Thyroid gland (tissue), 4 donors: ENCODE measurements around the gene LST1. TPM values are rescaled to one million over a fixed set of nuclear protein-coding genes. Genes with fewer than 3 reads are reported as not detected.

Source experiments
- DNase-seq, 2 donors: peaks; one replicate each; pipeline ENCODE4 v3.0.0-alpha.2; 2019
- H3K27ac ChIP-seq, 3 donors: fragments of 200-600 bp; sonication (generic); 1 replicate in 2 of 3; 2 replicates in 1 of 3; pipeline ENCODE4 v1.5.1; 2016 to 2019; ENCODE audit warnings: mild to moderate bottlenecking in 1 of 3, moderate library complexity in 1 of 3
- H3K27me3 ChIP-seq: fragments of 200-600 bp; sonication (generic); one replicate; pipeline ENCODE4 v1.5.1; 2019
- H3K36me3 ChIP-seq, 2 donors: fragments of 200-600 bp; sonication (generic); one replicate each; pipeline ENCODE4 v1.5.1; 2016 to 2019
- H3K4me1 ChIP-seq, 2 donors: fragments of 200-600 bp; sonication (generic); one replicate each; pipeline ENCODE4 v1.5.1; 2017 to 2019
- H3K4me3 ChIP-seq, 3 donors: fragments of 200-600 bp; sonication (generic); replicated peaks in 1 of 3; 1 replicate in 2 of 3; 2 replicates in 1 of 3; pipeline ENCODE4 v1.5.1; 2016; ENCODE audit warnings: mild to moderate bottlenecking in 1 of 3
- H3K9me3 ChIP-seq: fragments of 200-600 bp; sonication (generic); one replicate; pipeline ENCODE4 v1.5.1; 2017
- POLR2A ChIP-seq, 2 donors: fragments of 450-650 bp; IDR thresholded peaks; one replicate each; pipeline ENCODE4 v1.6.1; 2017; ENCODE audit warnings: antibody characterized with exemption in 2 of 2, mild to moderate bottlenecking in 2 of 2, moderate library complexity in 1 of 2
- WGBS, 2 donors: methylation state at CpG; one replicate each; pipeline ENCODE4 v1.1.5; 2017; 5-methylcytosine and 5-hydroxymethylcytosine counted together
- intact Hi-C: fragments of 100-400 bp; cut with DNase I; formaldehyde crosslinking; loops from one replicate; pipeline ENCODE4 v1.15.1; 2023
- total RNA-seq, 4 donors: library from RNA; depleted of rRNA; stranded (reverse); fragments of >200 nt; gene quantifications; one replicate each; pipeline ENCODE4 v1.2.3, GENCODE V29; 2016
- TF ChIP-seq, protein P1 (sequence below), 6 experiments: fragments of 200-600 bp in 3 of 6; fragments of 450-650 bp in 3 of 6; sonication (generic) in 3 of 6; IDR thresholded peaks; one replicate each; pipeline ENCODE4 v1.5.1; 2016 to 2019; ENCODE audit warnings: antibody characterized with exemption in 6 of 6, mild to moderate bottlenecking in 2 of 6, inconsistent platforms in 1 of 6, moderate library complexity in 1 of 6

Gene LST1
- total RNA-seq, 4 donors from 2014 or later = 2.5 to 23.4 (median 3.2) TPM; not detected in 1

DNA sequence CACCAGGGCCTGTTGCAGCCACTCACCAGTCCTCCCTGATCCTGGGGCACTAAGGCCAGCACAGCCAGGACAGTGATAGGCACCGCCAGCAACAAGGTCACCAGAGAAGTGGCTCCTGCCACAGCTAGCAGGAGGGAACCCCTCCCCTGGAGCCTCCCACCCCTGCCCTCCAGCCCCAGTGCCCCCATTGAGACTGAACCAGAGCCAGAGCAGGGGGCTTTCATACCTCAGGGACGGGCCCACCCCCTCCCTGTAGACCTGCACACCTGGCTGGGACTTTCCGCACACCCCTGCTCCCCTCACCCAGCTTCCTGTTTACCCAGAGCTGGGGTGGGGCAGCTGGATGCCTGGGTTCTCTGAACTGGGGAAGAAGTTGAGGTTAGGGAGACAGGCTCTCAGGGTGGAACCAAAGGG, 3.8 kb upstream of the LST1 start, which contains the start of gene LTB:
Gene LTB (minus strand): TSS at position 195 of the 414 bp plus-strand sequence. CDS start 7 bp downstream, at position 188.
- H3K4me1 ChIP-seq = peaks cover 10 to 12% of the 10 kb centered on the region in 2 donors
- no peak for DNase-seq
- intact Hi-C loops = loop anchor here (2.0 kb wide), 1 partner anchor 27 kb away; no protein-coding TSS in a partner anchor
- WGBS, 2 donors = 74 to 100% methylated on average over 1 to 3 of the region's 3 CpGs
- H3K9me3 ChIP-seq = no peaks in the 10 kb centered on the region
- peak within 1 kb of the TSS in 2 of 3 donors; percentile 10 to 83 for H3K27ac ChIP-seq
- H3K36me3 ChIP-seq = no peaks in the 10 kb centered on the region
- no peak for TF ChIP-seq POLR2A (IDR thresholded peaks at IDR 0.05)
- TF ChIP-seq, protein P1, sequence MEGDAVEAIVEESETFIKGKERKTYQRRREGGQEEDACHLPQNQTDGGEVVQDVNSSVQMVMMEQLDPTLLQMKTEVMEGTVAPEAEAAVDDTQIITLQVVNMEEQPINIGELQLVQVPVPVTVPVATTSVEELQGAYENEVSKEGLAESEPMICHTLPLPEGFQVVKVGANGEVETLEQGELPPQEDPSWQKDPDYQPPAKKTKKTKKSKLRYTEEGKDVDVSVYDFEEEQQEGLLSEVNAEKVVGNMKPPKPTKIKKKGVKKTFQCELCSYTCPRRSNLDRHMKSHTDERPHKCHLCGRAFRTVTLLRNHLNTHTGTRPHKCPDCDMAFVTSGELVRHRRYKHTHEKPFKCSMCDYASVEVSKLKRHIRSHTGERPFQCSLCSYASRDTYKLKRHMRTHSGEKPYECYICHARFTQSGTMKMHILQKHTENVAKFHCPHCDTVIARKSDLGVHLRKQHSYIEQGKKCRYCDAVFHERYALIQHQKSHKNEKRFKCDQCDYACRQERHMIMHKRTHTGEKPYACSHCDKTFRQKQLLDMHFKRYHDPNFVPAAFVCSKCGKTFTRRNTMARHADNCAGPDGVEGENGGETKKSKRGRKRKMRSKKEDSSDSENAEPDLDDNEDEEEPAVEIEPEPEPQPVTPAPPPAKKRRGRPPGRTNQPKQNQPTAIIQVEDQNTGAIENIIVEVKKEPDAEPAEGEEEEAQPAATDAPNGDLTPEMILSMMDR (IDR thresholded peaks at IDR 0.05) = no peak
- peak within 1 kb of the TSS; percentile 58 to 91 (median 73) for H3K4me3 ChIP-seq
- H3K27me3 ChIP-seq = no peaks in the 10 kb centered on the region

GRCh38 chr6:31585491-31585890, 586 bp upstream of the LST1 start:
- intact Hi-C loops = no loop called here
- Histone ChIP-seq H3K4me3 (no peak overlapping the region), H3K4me1 (peaks cover 10 to 12% of the 10 kb centered on the region in 2 donors), H3K9me3 (no peaks in the 10 kb centered on the region), H3K27ac (no peak overlapping the region), H3K27me3 (no peaks in the 10 kb centered on the region), H3K36me3 (no peaks in the 10 kb centered on the region)
- DNase-seq = no peak
- no peak for TF ChIP-seq POLR2A (IDR thresholded peaks at IDR 0.05)
- TF ChIP-seq, protein P1 (IDR thresholded peaks at IDR 0.05) = no peak
- 52 to 57% methylated on average over 2 of the region's 2 CpGs for WGBS, 2 donors

DNA sequence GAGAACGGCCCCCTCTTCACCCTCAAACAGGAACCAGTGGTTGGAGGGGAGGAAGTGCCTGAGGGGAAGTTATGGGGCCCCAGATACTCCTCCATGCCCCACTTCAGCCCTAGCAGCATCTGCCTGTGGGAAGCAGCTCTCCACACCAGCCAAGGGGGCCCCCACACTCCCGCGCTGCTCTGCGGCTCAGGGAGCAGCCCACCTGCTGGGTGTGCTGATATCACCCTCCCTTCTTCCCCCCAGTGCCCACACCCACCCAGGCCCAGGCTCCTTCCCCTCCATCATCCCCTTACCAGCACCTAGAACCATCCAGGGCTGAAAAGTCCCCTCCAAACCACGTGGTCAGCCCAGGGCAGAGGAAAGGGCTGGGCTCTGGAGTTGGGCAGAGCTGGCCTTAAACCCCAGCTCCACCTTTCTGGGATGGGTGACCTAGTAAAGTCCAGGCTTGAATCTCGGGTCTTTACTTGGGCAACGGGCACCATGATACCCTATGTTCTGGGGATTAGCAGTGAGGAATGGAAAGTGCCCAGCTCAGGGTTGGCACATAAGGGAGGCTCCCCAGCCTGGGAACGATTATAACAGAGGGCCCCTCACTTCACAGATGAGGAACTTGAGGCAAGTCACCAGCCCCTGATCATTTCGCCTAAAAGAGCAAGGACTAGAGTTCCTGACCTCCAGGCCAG, 663 bp downstream of the LST1 start:
- no peak for DNase-seq
- Histone ChIP-seq H3K27me3 (no peaks in the 10 kb centered on the region), H3K9me3 (no peaks in the 10 kb centered on the region), H3K4me1 (peaks cover 2 to 8% of the 10 kb centered on the region in 2 donors), H3K36me3 (no peaks in the 10 kb centered on the region), H3K27ac (no peak overlapping the region), H3K4me3 (no peak overlapping the region)
- TF ChIP-seq, protein P1 (IDR thresholded peaks at IDR 0.05) = no peak
- TF ChIP-seq POLR2A (IDR thresholded peaks at IDR 0.05) = no peak
- intact Hi-C loops = no loop called here
- WGBS, 2 donors = 63 to 70% methylated on average over 8 to 9 of the region's 9 CpGs

- no peak overlapping the region for H3K4me3 ChIP-seq
- intact Hi-C loops = no loop called here
- WGBS, 2 donors = 55 to 61% methylated on average over 11 to 12 of the region's 12 CpGs
- no peak overlapping the region for H3K27ac ChIP-seq
- H3K4me1 ChIP-seq = no peaks in the 10 kb centered on the region
- no peak for DNase-seq
- H3K9me3 ChIP-seq = no peaks in the 10 kb centered on the region
- TF ChIP-seq POLR2A (IDR thresholded peaks at IDR 0.05) = no peak
- TF ChIP-seq, protein P1 (IDR thresholded peaks at IDR 0.05) = no peak
- no peaks in the 10 kb centered on the region for H3K27me3 ChIP-seq
- H3K36me3 ChIP-seq = no peaks in the 10 kb centered on the region
Observed at GRCh38 chr6:31587791-31588777, 2.0 kb downstream of the LST1 start.
